ENCODE results near the gene HMCN1. TPM values are rescaled to one million over a fixed set of nuclear protein-coding genes. Genes with fewer than 3 reads are reported as not detected.

Gene HMCN1
- total RNA-seq, 2 donors from 2014 or later = 1.3 to 3.7 TPM

GRCh38 chr1:185811073-185811709 is 77.0 kb downstream of the HMCN1 start:
- no peak for TF ChIP-seq CTCF (IDR thresholded peaks at IDR 0.05)

GRCh38 chr1:185812934-185813333 is 78.7 kb downstream of the HMCN1 start:
- Histone ChIP-seq H3K27ac (no peak overlapping the region), H3K9me3 (no peaks in the 10 kb centered on the region), H3K36me3 (no peaks in the 10 kb centered on the region), H3K27me3 (no peaks in the 10 kb centered on the region), H3K4me3 (no peak overlapping the region), H3K9ac (ENCODE audit: low read depth in 2 of 2, low read length in 2 of 2) (no peak overlapping the region), H3K4me1 (no peaks in the 10 kb centered on the region)
- intact Hi-C loops (cut with DNase I) = loop anchor here (5.0 kb wide), 1 partner anchor 399 kb away; no protein-coding TSS in a partner anchor
- TF ChIP-seq CTCF (IDR thresholded peaks at IDR 0.05) = no peak
- DNase-seq = no peak

More at GRCh38 chr1:185811073-185811709, 77.0 kb downstream of the HMCN1 start:
- DNase-seq = no peak
- Histone ChIP-seq H3K9ac (ENCODE audit: low read depth in 2 of 2, low read length in 2 of 2) (no peak overlapping the region), H3K4me3 (no peak overlapping the region), H3K36me3 (no peaks in the 10 kb centered on the region), H3K27ac (no peak overlapping the region), H3K27me3 (no peaks in the 10 kb centered on the region), H3K9me3 (no peaks in the 10 kb centered on the region), H3K4me1 (no peaks in the 10 kb centered on the region)
- intact Hi-C loops (cut with DNase I) = loop anchor here (5.0 kb wide), 1 partner anchor 401 kb away; no protein-coding TSS in a partner anchor

GRCh38 chr1:185813401-185813979 is 79.3 kb downstream of the HMCN1 start:
- Histone ChIP-seq H3K27ac (no peak overlapping the region), H3K36me3 (no peaks in the 10 kb centered on the region), H3K4me3 (no peak overlapping the region), H3K9me3 (no peaks in the 10 kb centered on the region), H3K4me1 (no peaks in the 10 kb centered on the region), H3K27me3 (no peaks in the 10 kb centered on the region), H3K9ac (ENCODE audit: low read depth in 2 of 2, low read length in 2 of 2) (no peak overlapping the region)
- intact Hi-C loops (cut with DNase I) = loop anchor here (5.0 kb wide), 1 partner anchor 399 kb away; no protein-coding TSS in a partner anchor
- peak; percentile 60 for TF ChIP-seq CTCF (IDR thresholded peaks at IDR 0.05)
- DNase-seq = peak; percentile 41

DNA sequence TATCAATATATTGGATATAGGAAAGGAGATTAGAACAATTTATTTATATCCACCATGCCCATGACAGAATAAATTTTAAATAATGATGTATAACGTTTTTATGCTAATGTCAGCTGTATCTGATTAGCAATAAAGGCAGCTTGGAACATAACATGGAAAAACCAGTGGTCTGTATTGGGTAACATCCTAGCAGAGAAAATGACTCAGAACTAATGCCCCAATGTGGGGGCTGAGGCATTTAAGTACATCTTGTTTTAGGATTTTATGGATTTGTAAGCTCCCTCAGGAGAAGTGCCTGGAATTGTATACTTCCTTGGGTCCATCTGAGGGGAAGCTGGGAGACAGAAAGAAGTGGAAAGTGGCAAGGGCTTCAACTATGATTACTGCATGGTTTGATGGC is 82.3 kb downstream of the HMCN1 start:
- Histone ChIP-seq H3K27ac (no peak overlapping the region), H3K27me3 (no peaks in the 10 kb centered on the region), H3K9ac (ENCODE audit: low read depth in 2 of 2, low read length in 2 of 2) (no peak overlapping the region), H3K4me1 (no peaks in the 10 kb centered on the region), H3K36me3 (no peaks in the 10 kb centered on the region), H3K9me3 (no peaks in the 10 kb centered on the region), H3K4me3 (no peak overlapping the region)
- intact Hi-C loops (cut with DNase I) = no loop called here
- TF ChIP-seq CTCF (IDR thresholded peaks at IDR 0.05) = no peak
- no peak for DNase-seq

DNA sequence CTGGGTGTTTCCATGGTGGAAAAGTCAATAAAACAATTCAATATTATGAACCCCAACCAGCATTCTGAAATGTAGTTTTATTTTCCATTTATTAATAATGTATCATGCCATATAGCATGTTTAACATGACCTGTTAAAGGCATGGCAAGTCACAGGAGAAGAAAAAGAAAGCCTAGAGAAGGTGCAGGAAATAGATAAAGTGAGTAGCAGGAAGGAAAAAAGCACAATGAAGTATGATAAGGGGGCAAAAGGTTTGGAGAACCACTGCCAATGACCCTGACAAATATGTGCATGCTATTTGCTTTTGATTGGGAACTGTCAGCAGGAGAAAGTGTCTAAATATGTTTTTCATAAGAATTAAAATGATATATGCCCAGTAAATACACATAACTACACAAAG is 85.6 kb downstream of the HMCN1 start:
- TF ChIP-seq CTCF (IDR thresholded peaks at IDR 0.05) = no peak
- Histone ChIP-seq H3K9ac (ENCODE audit: low read depth in 2 of 2, low read length in 2 of 2) (no peak overlapping the region), H3K27me3 (no peaks in the 10 kb centered on the region), H3K4me1 (no peaks in the 10 kb centered on the region), H3K9me3 (no peaks in the 10 kb centered on the region), H3K4me3 (no peak overlapping the region), H3K27ac (no peak overlapping the region), H3K36me3 (no peaks in the 10 kb centered on the region)
- intact Hi-C loops (cut with DNase I) = no loop called here
- DNase-seq = no peak

All from colonic mucosa (tissue), 4 donors.